GM19455 (cell line): Measurements from ENCODE around the gene ALDH5A1.
A peak's percentile ranks its signal among the peaks of the same experiment; 100 is the strongest.

Source experiments
- ATAC-seq: cut with Tn5 transposase; IDR thresholded peaks from one replicate; pipeline ENCODE4 v1.9.1; 2021; ENCODE audit not compliant: unreplicated experiment

ALDH5A1 gene

GRCh38 chr6:24494821-24495795 is at the start of gene ALDH5A1:
Gene ALDH5A1 (plus strand): TSS chr6:24494969. CDS start chr6:24494997, 28 bp downstream.
- ATAC-seq: peak; percentile 75

DNA sequence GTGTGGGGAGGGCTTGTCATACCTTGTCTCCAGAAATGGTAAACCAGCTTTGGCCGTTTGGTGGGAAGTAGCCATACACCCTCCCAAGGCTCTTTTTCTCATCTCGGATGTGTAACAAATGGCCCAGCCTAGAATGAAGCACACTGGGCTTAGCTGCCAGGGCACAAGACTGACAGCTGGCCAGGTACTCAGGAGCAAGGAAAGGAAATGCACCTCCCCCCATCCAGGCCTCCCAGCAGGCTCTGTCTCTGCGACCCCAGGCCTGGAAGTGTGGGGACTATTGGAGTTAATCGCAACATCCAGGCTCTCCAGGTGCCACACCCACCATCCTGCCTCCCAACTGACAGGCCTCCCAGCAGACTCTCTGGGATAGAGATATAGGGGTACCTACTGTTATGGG is 49.1 kb upstream of the ALDH5A1 start:
- ATAC-seq: no peak

DNA sequence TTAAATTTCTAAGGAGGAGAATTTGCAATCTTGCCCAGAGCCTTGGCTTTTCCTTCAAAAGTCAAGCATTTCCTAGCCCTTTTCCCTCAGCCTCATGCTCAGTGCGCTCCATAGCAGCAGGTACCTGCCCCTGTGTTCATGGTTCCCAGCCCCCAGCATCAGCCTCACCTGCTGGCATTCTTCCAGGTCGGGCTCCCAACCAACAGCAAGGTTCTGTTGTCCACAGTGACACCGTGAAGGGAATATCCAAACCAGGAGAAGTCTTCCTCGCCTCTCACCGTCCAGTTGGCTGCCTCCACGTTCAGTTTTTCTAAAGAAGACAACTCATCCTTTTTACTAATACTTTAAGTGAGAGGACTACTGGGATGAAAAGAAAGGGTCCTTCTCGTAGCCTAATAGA is 48.1 kb upstream of the ALDH5A1 start:
- ATAC-seq: no peak

GRCh38 chr6:24448396-24448795 is 46.4 kb upstream of the ALDH5A1 start:
- ATAC-seq: no peak

- ATAC-seq: no peak
These were observed 45.8 kb upstream of the ALDH5A1 start for GRCh38 chr6:24448828-24449525.

- ATAC-seq: no peak
These were observed 43.0 kb upstream of the ALDH5A1 start for GRCh38 chr6:24451581-24452388.

- ATAC-seq: no peak
These were observed 40.8 kb upstream of the ALDH5A1 start for GRCh38 chr6:24453921-24454320.

GRCh38 chr6:24454452-24454851 is 40.3 kb upstream of the ALDH5A1 start:
- no peak for ATAC-seq

DNA sequence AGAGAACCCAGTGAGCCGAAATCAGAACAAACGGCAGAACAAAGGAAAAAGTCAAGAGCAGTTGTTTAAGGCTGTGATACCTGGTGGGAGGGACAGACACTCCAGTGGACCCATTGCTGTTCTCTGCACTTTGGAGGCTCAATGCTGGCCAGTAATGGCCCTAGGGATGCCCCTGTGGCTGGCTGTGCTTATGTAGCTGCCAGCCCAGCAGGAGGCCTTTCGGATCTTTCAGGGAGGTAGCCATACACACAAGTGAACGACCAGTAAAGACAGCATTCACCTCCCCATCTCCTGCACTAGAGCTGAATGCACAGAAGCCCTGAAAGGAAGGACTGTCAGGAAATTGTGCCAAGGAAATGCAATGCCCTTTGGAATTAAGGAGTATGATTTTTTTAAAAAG is 39.7 kb upstream of the ALDH5A1 start:
- ATAC-seq: no peak

DNA sequence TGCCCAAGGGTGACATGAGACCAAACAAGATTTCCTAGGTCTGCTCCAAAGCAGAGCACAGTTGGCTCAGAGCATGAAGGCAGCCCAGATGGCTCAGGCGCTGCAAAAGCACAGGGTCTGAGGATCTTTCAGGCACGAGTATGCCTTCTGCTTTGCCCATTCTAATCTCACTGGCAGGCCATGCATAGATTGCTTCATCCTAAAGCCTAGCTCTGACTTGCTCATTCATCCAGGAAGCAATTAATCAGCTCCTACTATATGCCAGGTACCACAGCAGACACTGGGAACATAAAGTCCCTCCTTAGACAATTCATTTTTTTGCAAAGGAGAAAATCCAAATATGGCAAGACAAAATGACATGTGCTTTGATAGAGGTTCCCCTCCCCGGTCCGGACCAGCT is 36.6 kb upstream of the ALDH5A1 start:
- ATAC-seq: no peak

DNA sequence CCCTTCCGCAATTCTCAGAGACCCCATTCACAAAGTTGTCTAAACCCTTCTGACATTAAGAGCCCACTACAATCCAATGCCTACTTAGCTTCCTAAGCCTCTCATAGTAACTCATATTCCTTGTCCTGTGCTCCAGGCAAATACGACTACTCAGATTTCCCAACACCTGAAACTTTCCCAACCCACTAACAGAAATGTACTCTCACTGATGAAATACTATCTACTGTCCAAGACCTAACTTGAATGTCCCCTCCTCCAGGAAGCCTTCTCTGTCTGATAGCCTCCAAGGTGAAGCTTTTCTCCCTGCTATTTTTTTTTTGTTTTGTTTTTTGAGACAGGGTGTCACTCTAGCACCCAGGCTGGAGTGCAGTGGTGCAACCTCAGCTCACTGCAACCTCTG is 35.8 kb upstream of the ALDH5A1 start:
- ATAC-seq: no peak

DNA sequence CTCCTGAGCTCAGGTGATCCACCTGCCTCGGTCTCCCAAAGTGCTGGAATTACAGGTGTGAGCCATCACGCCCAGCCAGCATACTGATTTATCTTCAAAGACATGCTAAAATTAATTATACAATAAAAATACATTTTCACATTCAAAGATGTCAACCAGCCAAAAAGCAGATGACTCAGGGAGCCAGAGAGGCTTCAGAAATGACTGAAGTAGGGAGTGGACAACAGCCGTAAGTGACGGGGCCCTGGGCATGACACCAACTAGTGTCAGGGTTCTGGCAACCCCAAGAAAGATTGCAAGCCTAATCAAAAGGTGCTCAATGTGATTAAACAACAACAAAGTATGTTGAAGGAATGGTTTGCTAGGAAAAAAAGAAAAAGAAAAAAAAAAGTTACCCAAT is 33.8 kb upstream of the ALDH5A1 start:
- no peak for ATAC-seq

DNA sequence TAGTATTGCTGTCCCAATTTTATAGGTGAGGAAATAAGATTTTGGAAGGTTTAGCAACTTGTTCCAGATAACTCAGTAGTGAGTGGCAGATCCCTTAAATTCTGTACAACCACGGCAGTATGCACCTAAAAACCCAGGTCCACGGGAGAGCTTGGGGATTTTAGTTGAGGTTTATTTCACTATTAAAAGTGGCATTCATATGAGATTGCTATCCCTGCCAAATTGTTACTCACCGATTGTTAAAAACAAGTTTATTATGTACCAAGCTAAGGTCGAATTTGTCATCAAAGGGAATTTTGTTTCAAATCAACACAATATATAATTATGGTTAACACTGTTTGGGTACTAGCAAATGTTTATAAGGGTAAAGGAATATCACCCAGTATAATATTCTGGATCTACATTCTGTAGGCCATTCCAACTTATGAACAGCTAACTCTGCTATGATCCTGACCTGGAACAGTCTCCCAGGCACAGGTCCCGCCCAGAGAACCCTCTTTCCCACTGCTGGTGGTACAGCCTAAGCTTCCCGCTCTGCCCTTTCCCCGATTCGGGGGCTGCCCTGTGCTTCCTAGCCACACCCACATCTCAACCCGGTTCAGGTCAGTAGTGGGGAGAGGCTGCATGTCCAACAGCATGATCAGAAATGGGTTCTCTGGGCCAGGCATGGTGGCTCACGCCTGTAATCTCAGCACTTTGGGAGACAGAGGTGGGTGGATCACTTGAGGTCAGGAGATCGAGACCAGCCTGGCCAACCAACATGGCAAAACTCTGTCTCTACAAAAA is 30.3 kb upstream of the ALDH5A1 start:
- no peak for ATAC-seq

DNA sequence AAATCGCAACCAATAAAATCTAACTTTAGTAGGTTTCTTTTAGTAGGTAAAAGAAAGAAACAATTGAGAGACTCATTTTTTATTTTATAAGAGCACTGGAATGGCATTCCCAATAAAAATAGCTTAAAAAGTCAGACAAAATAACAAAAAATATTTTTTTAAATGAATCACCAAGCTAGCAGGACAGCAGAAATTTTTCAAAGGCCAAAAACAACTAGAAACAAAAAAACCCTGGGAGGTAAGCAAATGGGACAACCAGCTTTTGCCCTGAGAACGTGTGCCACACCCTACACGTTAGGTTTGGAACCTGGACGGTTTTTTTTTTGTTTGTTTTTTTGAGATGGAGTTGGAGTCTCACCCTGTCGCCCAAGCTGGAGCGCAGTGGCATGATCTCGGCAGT is 25.0 kb upstream of the ALDH5A1 start:
- no peak for ATAC-seq

- ATAC-seq: no peak
These were observed 22.6 kb upstream of the ALDH5A1 start for GRCh38 chr6:24472181-24472580.

DNA sequence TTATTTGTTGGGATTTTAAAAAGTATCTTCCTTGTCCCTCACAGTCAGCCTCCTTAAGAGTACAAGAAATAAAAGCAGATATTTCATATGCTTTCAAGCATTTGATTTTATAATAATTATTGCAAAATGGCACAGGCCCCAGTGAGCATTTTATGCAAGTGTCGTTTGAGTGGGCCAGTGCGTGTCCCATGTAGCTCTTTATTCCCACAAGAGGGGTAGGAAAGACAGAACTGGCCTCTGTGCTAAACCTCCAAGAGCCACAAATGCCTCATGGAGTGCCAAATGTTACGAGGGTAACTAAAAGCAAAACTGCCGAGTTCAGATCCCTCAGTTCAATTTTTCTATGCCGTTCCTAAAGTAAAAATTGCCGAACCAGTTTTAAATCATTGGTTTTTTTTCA is 18.1 kb upstream of the ALDH5A1 start:
- no peak for ATAC-seq

DNA sequence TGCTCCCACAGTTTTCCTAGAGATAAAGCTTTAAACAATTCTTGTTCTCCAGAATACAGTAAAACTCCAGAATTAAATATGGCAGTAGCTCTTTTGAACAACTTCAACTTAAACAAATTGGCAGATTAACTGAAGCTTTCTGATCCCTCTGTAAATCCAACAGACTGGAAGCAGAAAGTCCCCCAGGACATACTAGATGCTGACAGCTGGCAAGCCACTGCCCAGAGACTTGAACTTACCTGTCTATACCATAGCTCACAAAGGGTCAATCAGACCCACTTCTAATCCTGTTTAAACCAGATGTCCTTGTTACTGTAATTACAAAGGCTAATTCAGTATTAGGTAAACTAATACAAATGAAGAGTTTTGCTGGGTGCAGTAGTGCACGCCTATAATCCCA is 17.7 kb upstream of the ALDH5A1 start:
- ATAC-seq: no peak

GRCh38 chr6:24478903-24479302 is 15.9 kb upstream of the ALDH5A1 start:
- ATAC-seq: no peak

GRCh38 chr6:24480705-24481104 is 14.1 kb upstream of the ALDH5A1 start:
- ATAC-seq: no peak

DNA sequence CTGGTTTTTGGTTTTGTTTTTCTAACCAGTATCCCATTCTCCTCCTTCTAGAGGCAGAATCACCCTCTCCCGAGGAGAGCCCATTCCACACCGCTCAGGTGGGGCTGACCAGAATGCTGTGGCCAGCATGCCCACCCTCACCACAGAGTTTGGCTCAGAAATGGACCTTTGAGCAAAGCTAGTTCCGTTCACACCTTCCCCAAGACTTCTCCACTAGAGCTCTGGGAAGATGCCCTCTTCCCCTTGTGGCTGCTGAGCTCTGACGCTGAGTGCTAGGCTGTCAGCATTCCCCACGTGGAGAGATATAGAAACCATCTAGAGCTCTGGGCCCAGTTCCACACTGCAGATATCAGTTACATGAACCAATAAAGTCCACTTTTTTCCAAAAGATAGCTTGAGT is 13.3 kb upstream of the ALDH5A1 start:
- no peak for ATAC-seq
